ENCODE measurements around the gene HPS3. TPM values are rescaled to one million over a fixed set of nuclear protein-coding genes. Genes with fewer than 3 reads are reported as not detected.

The HPS3 gene
- total RNA-seq, 1 experiment from 2014 or later, result 20.9 TPM

DNA sequence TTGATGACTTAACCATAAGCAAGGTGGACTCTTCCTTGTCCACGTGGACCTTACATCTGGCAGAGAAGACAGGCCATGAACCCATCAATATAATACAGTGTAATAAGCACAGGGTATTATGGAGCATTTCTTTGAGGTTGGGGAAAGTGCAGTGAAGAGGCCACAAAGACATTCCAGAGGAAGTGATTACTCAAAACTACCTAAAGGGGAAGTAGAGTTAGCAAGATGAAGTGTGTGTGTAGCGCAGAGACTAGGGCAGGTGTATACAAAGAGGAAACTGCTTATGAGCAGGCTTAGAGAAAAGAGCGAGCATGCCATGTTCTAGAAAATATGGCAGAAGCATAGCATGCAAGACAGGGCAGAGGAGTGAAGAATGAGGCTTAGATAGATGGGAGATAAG is 74.3 kb downstream of the HPS3 start:
- ChIA-PET CTCF (no interaction called here), POLR2A (no interaction called here)
- H3K27me3 ChIP-seq (replicated peaks; ENCODE audit: control insufficient read depth, insufficient read depth, low read length), result no peaks in the 10 kb centered on the region
- Mint-ChIP-seq H3K36me3 (ENCODE audit: insufficient read depth, unreplicated experiment) (peaks cover 4% of the 10 kb centered on the region), H3K4me1 (ENCODE audit: low read depth, unreplicated experiment) (peaks cover 12% of the 10 kb centered on the region), H3K9me3 (ENCODE audit: unreplicated experiment) (no peaks in the 10 kb centered on the region), H3K27me3 (ENCODE audit: insufficient read depth, unreplicated experiment) (no peaks in the 10 kb centered on the region), H3K27ac (ENCODE audit: unreplicated experiment) (no peak overlapping the region), H3K4me3 (ENCODE audit: unreplicated experiment) (no peak overlapping the region)
- DNase-seq, result no peak
- H3K4me1 ChIP-seq, result peaks cover 5% of the 10 kb centered on the region; the same call in 1 of the 2 replicates
- TF ChIP-seq, protein P1, sequence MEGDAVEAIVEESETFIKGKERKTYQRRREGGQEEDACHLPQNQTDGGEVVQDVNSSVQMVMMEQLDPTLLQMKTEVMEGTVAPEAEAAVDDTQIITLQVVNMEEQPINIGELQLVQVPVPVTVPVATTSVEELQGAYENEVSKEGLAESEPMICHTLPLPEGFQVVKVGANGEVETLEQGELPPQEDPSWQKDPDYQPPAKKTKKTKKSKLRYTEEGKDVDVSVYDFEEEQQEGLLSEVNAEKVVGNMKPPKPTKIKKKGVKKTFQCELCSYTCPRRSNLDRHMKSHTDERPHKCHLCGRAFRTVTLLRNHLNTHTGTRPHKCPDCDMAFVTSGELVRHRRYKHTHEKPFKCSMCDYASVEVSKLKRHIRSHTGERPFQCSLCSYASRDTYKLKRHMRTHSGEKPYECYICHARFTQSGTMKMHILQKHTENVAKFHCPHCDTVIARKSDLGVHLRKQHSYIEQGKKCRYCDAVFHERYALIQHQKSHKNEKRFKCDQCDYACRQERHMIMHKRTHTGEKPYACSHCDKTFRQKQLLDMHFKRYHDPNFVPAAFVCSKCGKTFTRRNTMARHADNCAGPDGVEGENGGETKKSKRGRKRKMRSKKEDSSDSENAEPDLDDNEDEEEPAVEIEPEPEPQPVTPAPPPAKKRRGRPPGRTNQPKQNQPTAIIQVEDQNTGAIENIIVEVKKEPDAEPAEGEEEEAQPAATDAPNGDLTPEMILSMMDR (IDR thresholded peaks at IDR 0.05; ENCODE audit: insufficient read depth in 1 of 2, low read depth in 1 of 2, low read length in 1 of 2, severe bottlenecking in 1 of 2, unreplicated experiment in 1 of 2), result no peak
- H3K36me3 ChIP-seq (ENCODE audit: control insufficient read depth, insufficient read depth, low read length), result no peaks in the 10 kb centered on the region
- H3K4me3 ChIP-seq (ENCODE audit: low read depth, low read length), result no peak overlapping the region
- intact Hi-C loops (cut with micrococcal nuclease; ENCODE audit: unreplicated experiment), result no loop called here
- no TSS peak for BruUV-seq (replicated peaks)
- H3K9me3 ChIP-seq, result no peaks in the 10 kb centered on the region

DNA sequence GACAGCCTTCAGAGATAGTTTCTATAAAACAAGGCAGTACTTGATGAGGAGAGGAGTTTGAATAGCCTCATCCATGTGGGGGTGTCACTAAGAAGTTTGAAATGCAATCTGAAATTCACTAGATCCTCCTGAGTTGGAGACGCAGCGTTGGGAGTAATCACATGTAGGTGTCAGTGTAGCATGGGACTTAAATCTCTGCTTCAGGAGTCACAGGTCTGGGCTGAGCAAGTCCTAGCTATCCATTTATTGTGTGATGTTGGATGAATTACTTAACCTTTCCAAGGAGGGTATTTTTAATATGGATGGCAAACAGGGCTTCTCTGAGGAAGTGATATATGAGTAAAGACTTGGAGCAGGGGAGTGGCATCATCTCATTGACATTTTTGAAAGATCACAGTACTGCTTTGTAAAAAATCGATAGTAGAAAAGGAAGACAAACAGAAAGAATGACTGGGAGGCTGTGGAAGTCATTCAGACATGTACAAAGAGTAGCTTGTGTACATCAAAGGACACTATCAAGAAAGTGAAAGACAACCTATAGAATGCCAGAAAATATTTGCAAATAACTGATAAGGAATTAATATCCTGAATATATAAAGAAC is 75.1 kb downstream of the HPS3 start:
- Mint-ChIP-seq H3K27me3 (ENCODE audit: insufficient read depth, unreplicated experiment) (no peaks in the 10 kb centered on the region), H3K27ac (ENCODE audit: unreplicated experiment) (no peak overlapping the region), H3K4me1 (ENCODE audit: low read depth, unreplicated experiment) (peaks cover 11% of the 10 kb centered on the region), H3K4me3 (ENCODE audit: unreplicated experiment) (no peak overlapping the region), H3K36me3 (ENCODE audit: insufficient read depth, unreplicated experiment) (peaks cover 4% of the 10 kb centered on the region), H3K9me3 (ENCODE audit: unreplicated experiment) (no peaks in the 10 kb centered on the region)
- DNase-seq, result no peak
- ChIA-PET POLR2A (no interaction called here), CTCF (interaction anchor here (0.7 kb wide), 1 partner anchor 51 kb away, joined by 3 read pairs; no protein-coding TSS in a partner anchor)
- intact Hi-C loops (cut with micrococcal nuclease; ENCODE audit: unreplicated experiment), result no loop called here
- Histone ChIP-seq H3K4me1 (peaks cover 7% of the 10 kb centered on the region), H3K9me3 (no peaks in the 10 kb centered on the region), H3K27me3 (replicated peaks; ENCODE audit: control insufficient read depth, insufficient read depth, low read length) (no peaks in the 10 kb centered on the region), H3K4me3 (ENCODE audit: low read depth, low read length) (no peak overlapping the region), H3K36me3 (ENCODE audit: control insufficient read depth, insufficient read depth, low read length) (no peaks in the 10 kb centered on the region)
- TF ChIP-seq, protein P1 (IDR thresholded peaks at IDR 0.05; ENCODE audit: insufficient read depth in 1 of 2, low read depth in 1 of 2, low read length in 1 of 2, severe bottlenecking in 1 of 2, unreplicated experiment in 1 of 2), result no peak
- BruUV-seq (replicated peaks), result no TSS peak

DNA sequence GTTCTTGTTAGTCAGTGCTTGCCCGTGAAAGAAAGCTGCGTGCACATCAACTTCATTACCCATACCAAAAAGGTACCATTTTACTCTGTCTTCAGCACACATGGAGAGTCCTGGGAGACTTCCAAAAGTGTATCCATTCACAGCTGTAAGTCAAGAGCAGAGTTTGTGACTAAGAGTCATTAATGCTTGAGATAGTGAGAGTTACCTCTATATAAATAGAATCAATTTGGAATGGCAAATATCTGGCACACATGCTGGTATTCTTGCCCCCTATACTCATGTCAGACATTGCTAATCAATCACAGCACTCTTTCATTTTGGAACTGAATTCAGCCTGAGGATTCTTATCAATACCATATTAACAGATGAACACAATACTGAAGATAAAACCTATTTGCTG is 78.0 kb downstream of the HPS3 start:
- H3K27ac Mint-ChIP-seq (ENCODE audit: unreplicated experiment), result no peak overlapping the region

More for the DNA sequence above, 78.0 kb downstream of the HPS3 start:
- Histone ChIP-seq H3K4me3 (ENCODE audit: low read depth, low read length) (no peak overlapping the region), H3K36me3 (ENCODE audit: control insufficient read depth, insufficient read depth, low read length) (no peaks in the 10 kb centered on the region), H3K27me3 (replicated peaks; ENCODE audit: control insufficient read depth, insufficient read depth, low read length) (no peaks in the 10 kb centered on the region), H3K9me3 (no peaks in the 10 kb centered on the region; the same call in 1 of the 2 replicates), H3K4me1 (peaks cover 30% of the 10 kb centered on the region)
- CTCF ChIA-PET, result no interaction called here
- intact Hi-C loops (cut with micrococcal nuclease; ENCODE audit: unreplicated experiment), result no loop called here
- Mint-ChIP-seq H3K27me3 (ENCODE audit: insufficient read depth, unreplicated experiment) (no peaks in the 10 kb centered on the region), H3K4me3 (ENCODE audit: unreplicated experiment) (no peak overlapping the region), H3K36me3 (ENCODE audit: insufficient read depth, unreplicated experiment) (peaks cover 4% of the 10 kb centered on the region), H3K4me1 (ENCODE audit: low read depth, unreplicated experiment) (peaks cover 21% of the 10 kb centered on the region), H3K9me3 (ENCODE audit: unreplicated experiment) (no peaks in the 10 kb centered on the region)
- no peak for DNase-seq
- TF ChIP-seq, protein P1 (IDR thresholded peaks at IDR 0.05; ENCODE audit: insufficient read depth in 1 of 2, low read depth in 1 of 2, low read length in 1 of 2, severe bottlenecking in 1 of 2, unreplicated experiment in 1 of 2), result no peak
- BruUV-seq (replicated peaks), result no TSS peak
- POLR2A ChIA-PET, result no interaction called here
